Sigmoid colon (tissue), 4 donors: ENCODE data around the gene DROSHA.

Experiments
- POLR2A ChIP-seq, 2 donors: fragments of 450-650 bp; IDR thresholded peaks; one replicate each; pipeline ENCODE4 v1.6.1; 2016; ENCODE audit warnings: antibody characterized with exemption in 2 of 2, mild to moderate bottlenecking in 2 of 2, moderate library complexity in 2 of 2
- POLR2AphosphoS5 ChIP-seq, 4 donors: sonication (generic); formaldehyde crosslinking; IDR thresholded peaks; one replicate each; pipeline ENCODE4 v1.6.1; 2017; ENCODE audit warnings: antibody characterized with exemption in 4 of 4
- TF ChIP-seq, protein P1 (sequence below), 4 experiments: fragments of 450-650 bp in 3 of 4; fragments of 200-600 bp in 1 of 4; IDR thresholded peaks; one replicate each; pipeline ENCODE4 v1.5.1; 2016 to 2019; ENCODE audit warnings: antibody characterized with exemption in 4 of 4, mild to moderate bottlenecking in 3 of 4, moderate library complexity in 2 of 4

DNA sequence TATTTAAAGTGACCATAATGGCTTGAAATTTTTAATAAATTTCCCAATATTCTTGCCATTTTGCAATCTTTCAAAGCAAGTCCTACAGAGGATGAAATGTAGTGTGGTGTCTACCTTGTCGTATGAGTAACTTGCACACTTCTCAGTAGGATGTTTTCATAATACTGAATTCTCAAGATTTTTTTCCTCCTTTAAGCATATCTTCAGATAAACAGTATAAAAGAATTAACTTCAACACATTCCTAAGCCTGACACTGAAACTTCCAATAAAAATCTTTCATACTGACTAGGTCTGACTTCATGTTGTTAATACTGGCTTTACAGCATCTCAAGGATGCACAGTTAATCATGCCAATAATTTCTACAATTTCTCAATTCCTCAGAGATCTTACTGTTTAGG, 62.0 kb downstream of the DROSHA start:
- TF ChIP-seq POLR2A (IDR thresholded peaks at IDR 0.05) (no peak), POLR2AphosphoS5 (IDR thresholded peaks at IDR 0.05) (no peak)
- TF ChIP-seq, protein P1, sequence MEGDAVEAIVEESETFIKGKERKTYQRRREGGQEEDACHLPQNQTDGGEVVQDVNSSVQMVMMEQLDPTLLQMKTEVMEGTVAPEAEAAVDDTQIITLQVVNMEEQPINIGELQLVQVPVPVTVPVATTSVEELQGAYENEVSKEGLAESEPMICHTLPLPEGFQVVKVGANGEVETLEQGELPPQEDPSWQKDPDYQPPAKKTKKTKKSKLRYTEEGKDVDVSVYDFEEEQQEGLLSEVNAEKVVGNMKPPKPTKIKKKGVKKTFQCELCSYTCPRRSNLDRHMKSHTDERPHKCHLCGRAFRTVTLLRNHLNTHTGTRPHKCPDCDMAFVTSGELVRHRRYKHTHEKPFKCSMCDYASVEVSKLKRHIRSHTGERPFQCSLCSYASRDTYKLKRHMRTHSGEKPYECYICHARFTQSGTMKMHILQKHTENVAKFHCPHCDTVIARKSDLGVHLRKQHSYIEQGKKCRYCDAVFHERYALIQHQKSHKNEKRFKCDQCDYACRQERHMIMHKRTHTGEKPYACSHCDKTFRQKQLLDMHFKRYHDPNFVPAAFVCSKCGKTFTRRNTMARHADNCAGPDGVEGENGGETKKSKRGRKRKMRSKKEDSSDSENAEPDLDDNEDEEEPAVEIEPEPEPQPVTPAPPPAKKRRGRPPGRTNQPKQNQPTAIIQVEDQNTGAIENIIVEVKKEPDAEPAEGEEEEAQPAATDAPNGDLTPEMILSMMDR (IDR thresholded peaks at IDR 0.05): no peak
